Mesendoderm (in vitro differentiated cells): ENCODE results near the gene CTBP1.

Experiments
- DNase-seq: peaks from one replicate; pipeline ENCODE4 v3.0.0; 2013
- H2AK5ac ChIP-seq: 2 replicates; pipeline ENCODE4 v1.6.1; 2013; ENCODE audit warnings: low read length, inconsistent platforms
- H2BK120ac ChIP-seq: 2 replicates; pipeline ENCODE4 v1.6.1; 2013; ENCODE audit warnings: low read depth, mild to moderate bottlenecking, low read length, moderate library complexity, mixed read lengths
- H2BK15ac ChIP-seq: replicated peaks from 2 replicates; pipeline ENCODE4 v1.6.1; 2013; ENCODE audit warnings: low read depth, mild to moderate bottlenecking, moderate library complexity
- H2BK5ac ChIP-seq: 2 replicates; pipeline ENCODE4 v1.6.1; 2013; ENCODE audit warnings: low read length, inconsistent platforms
- H3K18ac ChIP-seq: 2 replicates; pipeline ENCODE4 v1.6.1; 2013; ENCODE audit warnings: mild to moderate bottlenecking, low read length, mixed read lengths
- H3K23ac ChIP-seq: one replicate; pipeline ENCODE4 v1.6.1; 2013; ENCODE audit warnings: low read length
- H3K27ac ChIP-seq: 2 replicates; pipeline ENCODE4 v1.5.1; 2013; ENCODE audit warnings: low read depth, mild to moderate bottlenecking, inconsistent platforms, low read length, moderate library complexity
- H3K27me3 ChIP-seq: 2 replicates; pipeline ENCODE4 v1.6.1; 2013; ENCODE audit warnings: low read length, control low read depth, mild to moderate bottlenecking, inconsistent platforms; ENCODE audit not compliant: insufficient read depth, poor library complexity
- H3K36me3 ChIP-seq: 2 replicates; pipeline ENCODE4 v1.6.1; 2013; ENCODE audit warnings: low read length, inconsistent platforms; ENCODE audit not compliant: control insufficient read depth, insufficient read depth
- H3K4ac ChIP-seq: one replicate; pipeline ENCODE4 v1.6.1; 2013; ENCODE audit warnings: low read depth, mild to moderate bottlenecking, low read length, moderate library complexity
- H3K4me1 ChIP-seq: 2 replicates; pipeline ENCODE4 v1.6.1; 2013; ENCODE audit warnings: low read depth, low read length, inconsistent platforms; ENCODE audit not compliant: control insufficient read depth
- H3K4me2 ChIP-seq: 2 replicates; pipeline ENCODE4 v1.6.1; 2013; ENCODE audit warnings: low read length
- H3K4me3 ChIP-seq: 2 replicates; pipeline ENCODE4 v1.5.1; 2013; ENCODE audit warnings: mild to moderate bottlenecking, low read length
- H3K56ac ChIP-seq: one replicate; pipeline ENCODE4 v1.6.1; 2013; ENCODE audit warnings: low read length
- H3K79me1 ChIP-seq: 2 replicates; pipeline ENCODE4 v1.6.1; 2013; ENCODE audit warnings: low read length, inconsistent platforms
- H3K79me2 ChIP-seq: 2 replicates; pipeline ENCODE4 v1.6.1; 2013; ENCODE audit warnings: mild to moderate bottlenecking, low read length; ENCODE audit not compliant: control insufficient read depth, insufficient read depth
- H3K9ac ChIP-seq: 2 replicates; pipeline ENCODE4 v1.6.1; 2013; ENCODE audit warnings: low read length, inconsistent platforms
- H4K5ac ChIP-seq: one replicate; pipeline ENCODE4 v1.6.1; 2013; ENCODE audit warnings: low read length
- H4K8ac ChIP-seq: one replicate; pipeline ENCODE4 v1.6.1; 2013; ENCODE audit warnings: low read depth, mild to moderate bottlenecking, control low read depth, low read length, moderate library complexity
- WGBS: extraction: QIAGEN DNeasy Blood & Tissue Kit; methylation state at CpG from one replicate; pipeline ENCODE4 v1.1.7; 2013; ENCODE audit warnings: low lambda C conversion rate, missing lambda C conversion rate; ENCODE audit not compliant: insufficient coverage; ENCODE audit errors: extremely low coverage; 5-methylcytosine and 5-hydroxymethylcytosine counted together

Gene CTBP1

DNA sequence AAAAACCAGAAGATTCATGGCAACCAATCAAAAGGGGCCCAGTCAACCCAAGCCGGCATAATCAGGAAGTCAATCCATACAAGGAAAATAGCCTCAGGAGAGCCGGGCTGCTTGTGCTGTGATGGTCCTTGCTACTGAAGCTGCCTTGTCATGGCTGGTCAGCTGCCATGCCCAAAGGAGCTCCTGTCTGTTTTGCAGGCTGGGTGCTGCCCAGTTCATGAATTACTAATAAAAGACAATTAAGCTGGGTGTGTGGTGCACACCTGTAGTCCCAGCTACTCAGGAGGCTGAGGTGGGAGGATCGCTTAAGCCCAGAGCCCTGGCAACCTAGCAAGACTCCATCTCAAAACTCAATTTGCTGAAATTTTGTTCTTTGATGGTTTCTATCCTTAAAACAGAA lies 16.0 kb upstream of the CTBP1 start:
- no peak overlapping the region for H3K18ac ChIP-seq
- no peak overlapping the region for H3K27ac ChIP-seq
- no peaks in the 10 kb centered on the region for H3K36me3 ChIP-seq
- H3K79me1 ChIP-seq, result no peaks in the 10 kb centered on the region
- H4K8ac ChIP-seq, result no peak overlapping the region
- no peak overlapping the region for H2BK15ac ChIP-seq
- H3K4me2 ChIP-seq, result no peak overlapping the region
- H3K27me3 ChIP-seq, result no peaks in the 10 kb centered on the region
- no peak overlapping the region for H3K23ac ChIP-seq
- no peak overlapping the region for H2BK120ac ChIP-seq
- H3K4me1 ChIP-seq, result no peaks in the 10 kb centered on the region
- WGBS, result no CpG with 5 or more reads among the region's 3 CpGs
- H3K79me2 ChIP-seq, result no peaks in the 10 kb centered on the region
- H3K56ac ChIP-seq, result no peak overlapping the region
- H2BK5ac ChIP-seq, result no peak overlapping the region
- H2AK5ac ChIP-seq, result no peak overlapping the region
- H3K4me3 ChIP-seq, result no peak overlapping the region
- no peak overlapping the region for H4K5ac ChIP-seq
- H3K4ac ChIP-seq, result no peak overlapping the region
- no peak overlapping the region for H3K9ac ChIP-seq
- DNase-seq, result no peak

DNA sequence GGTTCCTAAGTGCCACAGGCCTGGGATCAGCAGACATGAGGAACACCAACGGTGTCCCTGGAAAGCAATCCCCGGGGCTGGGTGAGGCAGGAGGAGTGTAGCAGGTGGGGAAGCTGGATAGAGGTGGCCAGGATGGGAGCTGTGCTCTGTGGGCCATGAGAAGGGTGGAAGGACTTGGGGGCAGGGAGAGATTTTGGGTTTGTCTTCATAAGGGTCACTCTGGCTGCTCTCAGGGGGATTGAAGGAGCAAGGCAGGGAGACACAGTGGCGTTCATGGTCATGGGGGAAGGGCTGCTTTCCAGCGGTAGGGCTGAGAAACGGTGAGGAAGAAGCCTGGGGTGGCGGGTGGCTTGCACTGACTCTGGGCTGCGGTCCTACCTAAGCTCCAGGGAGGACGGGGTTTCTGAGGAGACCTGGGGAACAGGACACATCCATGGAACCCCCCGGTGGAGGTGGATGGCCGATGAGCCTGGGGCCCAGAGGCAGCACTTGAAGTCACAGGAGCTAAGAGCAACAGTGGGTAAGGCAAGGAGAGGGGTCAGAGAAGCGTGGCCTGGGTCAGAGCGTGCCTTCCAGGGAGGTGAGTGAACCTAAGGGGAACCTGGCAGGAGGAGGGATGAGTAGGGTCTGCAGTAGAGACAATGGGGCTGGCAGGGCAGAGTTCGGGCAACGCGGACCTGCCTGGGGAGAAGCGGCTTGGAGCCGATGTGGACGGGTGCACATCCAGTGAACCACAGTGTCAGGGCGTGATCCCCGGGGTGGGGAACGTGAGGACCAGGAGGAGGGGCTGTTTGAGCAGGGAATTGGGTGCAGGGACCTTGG lies 12.4 kb upstream of the CTBP1 start:
- Histone ChIP-seq H2BK5ac (no peak overlapping the region), H4K8ac (no peak overlapping the region), H2AK5ac (no peak overlapping the region), H3K4me3 (no peak overlapping the region), H3K23ac (no peak overlapping the region), H3K79me2 (no peaks in the 10 kb centered on the region), H3K79me1 (no peaks in the 10 kb centered on the region), H3K9ac (no peak overlapping the region), H3K27ac (no peak overlapping the region), H3K4me1 (no peaks in the 10 kb centered on the region), H4K5ac (no peak overlapping the region), H3K56ac (no peak overlapping the region), H3K36me3 (no peaks in the 10 kb centered on the region), H2BK15ac (no peak overlapping the region), H3K4ac (no peak overlapping the region), H3K27me3 (no peaks in the 10 kb centered on the region), H2BK120ac (no peak overlapping the region), H3K18ac (no peak overlapping the region), H3K4me2 (no peak overlapping the region)
- WGBS, result no CpG with 5 or more reads among the region's 21 CpGs
- DNase-seq, result no peak

DNA sequence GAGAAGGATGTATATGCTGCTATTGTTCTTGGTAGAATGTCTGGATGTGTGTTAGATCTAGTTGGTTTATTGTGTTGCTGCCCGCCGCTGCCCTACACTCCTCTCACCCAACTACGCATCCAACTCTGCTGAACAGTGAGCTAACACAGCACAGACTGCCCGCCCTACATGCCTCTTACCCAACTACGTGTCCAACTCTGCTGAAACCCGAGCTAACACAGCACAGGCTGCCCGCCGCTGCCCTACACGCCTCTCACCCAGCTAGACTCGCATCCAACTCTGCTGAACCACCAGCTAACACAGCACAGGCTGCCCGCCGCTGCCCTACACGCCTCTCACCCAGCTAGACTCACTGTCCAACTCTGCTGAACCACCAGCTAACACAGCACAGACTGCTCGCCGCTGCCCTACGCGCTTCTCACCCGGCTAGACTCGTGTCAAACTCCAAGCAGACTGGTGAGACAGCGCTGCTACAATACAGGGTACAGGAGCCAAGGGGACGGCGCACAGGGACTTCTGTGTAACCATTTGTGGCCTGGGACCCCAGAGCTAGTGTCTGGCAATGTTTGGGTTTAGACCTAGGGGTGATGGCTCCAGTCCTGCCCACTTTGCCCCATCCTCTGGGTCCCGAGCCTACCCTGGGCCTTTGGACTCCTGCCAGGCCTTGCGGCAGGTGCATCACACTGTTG lies 11.6 kb upstream of the CTBP1 start:
- Histone ChIP-seq H2BK120ac (no peak overlapping the region), H2BK15ac (no peak overlapping the region), H2BK5ac (no peak overlapping the region), H3K36me3 (no peaks in the 10 kb centered on the region), H3K56ac (no peak overlapping the region), H3K4me1 (no peaks in the 10 kb centered on the region), H4K5ac (no peak overlapping the region), H3K27me3 (no peaks in the 10 kb centered on the region), H2AK5ac (no peak overlapping the region), H3K79me2 (no peaks in the 10 kb centered on the region), H3K4ac (no peak overlapping the region), H3K4me3 (no peak overlapping the region), H4K8ac (no peak overlapping the region), H3K4me2 (no peak overlapping the region), H3K23ac (no peak overlapping the region), H3K79me1 (no peaks in the 10 kb centered on the region), H3K18ac (no peak overlapping the region), H3K27ac (no peak overlapping the region), H3K9ac (no peak overlapping the region)
- no CpG with 5 or more reads among the region's 24 CpGs for WGBS
- DNase-seq, result no peak

DNA sequence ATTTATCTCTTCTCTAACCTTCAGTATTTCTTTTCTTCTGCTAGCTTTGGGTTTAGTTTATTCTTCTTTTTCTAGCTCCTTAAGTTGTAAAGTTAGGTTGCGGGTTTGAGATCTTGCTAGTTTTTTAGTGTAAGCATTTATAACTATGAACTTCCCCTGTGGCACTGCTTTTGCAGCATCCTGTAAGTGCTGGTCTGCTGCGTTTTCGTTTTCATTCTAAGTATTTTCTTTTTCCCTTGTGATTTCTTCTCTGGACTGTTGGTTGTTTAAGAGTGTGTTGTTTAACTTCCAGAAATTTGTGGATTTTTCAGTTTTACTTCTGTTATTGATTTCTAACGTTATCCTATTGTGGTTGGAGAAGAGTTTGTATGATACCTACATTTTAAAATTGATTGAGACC lies 11.0 kb upstream of the CTBP1 start:
- H3K23ac ChIP-seq, result no peak overlapping the region
- no peak overlapping the region for H3K56ac ChIP-seq
- H4K8ac ChIP-seq, result no peak overlapping the region
- H3K4me1 ChIP-seq, result no peaks in the 10 kb centered on the region
- no peak overlapping the region for H4K5ac ChIP-seq
- no peaks in the 10 kb centered on the region for H3K36me3 ChIP-seq
- no peak overlapping the region for H3K9ac ChIP-seq
- no CpG with 5 or more reads among the region's 4 CpGs for WGBS
- no peaks in the 10 kb centered on the region for H3K79me1 ChIP-seq
- H2BK5ac ChIP-seq, result no peak overlapping the region
- H3K27ac ChIP-seq, result no peak overlapping the region
- no peak for DNase-seq
- no peaks in the 10 kb centered on the region for H3K27me3 ChIP-seq
- no peaks in the 10 kb centered on the region for H3K79me2 ChIP-seq
- no peak overlapping the region for H3K4me3 ChIP-seq
- no peak overlapping the region for H2BK15ac ChIP-seq
- H3K18ac ChIP-seq, result no peak overlapping the region
- H3K4ac ChIP-seq, result no peak overlapping the region
- no peak overlapping the region for H2BK120ac ChIP-seq
- H2AK5ac ChIP-seq, result no peak overlapping the region
- H3K4me2 ChIP-seq, result no peak overlapping the region

DNA sequence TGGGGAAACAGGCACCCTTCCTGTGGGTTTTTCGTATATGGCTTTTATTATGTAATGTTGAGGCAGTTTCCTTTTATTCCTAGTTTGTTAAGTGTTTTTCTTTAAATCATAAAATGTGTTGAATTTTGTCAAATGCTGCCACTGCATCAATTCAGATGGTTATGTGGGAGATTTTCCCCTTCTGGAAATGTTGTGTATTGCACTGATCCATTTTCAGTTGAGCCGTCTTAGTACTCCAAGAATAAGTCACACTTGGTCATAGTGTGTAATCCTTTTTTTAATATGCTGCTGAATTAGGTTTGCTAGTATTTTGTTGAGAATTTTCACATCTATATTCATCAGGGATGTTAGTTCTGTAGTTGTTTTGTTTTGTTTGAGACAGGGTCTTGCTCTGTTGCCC lies 9.5 kb upstream of the CTBP1 start:
- no peak for DNase-seq
- Histone ChIP-seq H3K23ac (no peak overlapping the region), H3K4me2 (no peak overlapping the region), H3K4me3 (no peak overlapping the region), H3K18ac (no peak overlapping the region), H3K27ac (no peak overlapping the region), H3K79me1 (no peaks in the 10 kb centered on the region), H3K9ac (no peak overlapping the region), H2BK120ac (no peak overlapping the region), H2BK15ac (no peak overlapping the region), H3K4ac (no peak overlapping the region), H2AK5ac (no peak overlapping the region), H2BK5ac (no peak overlapping the region), H3K56ac (no peak overlapping the region), H3K36me3 (no peaks in the 10 kb centered on the region), H3K27me3 (no peaks in the 10 kb centered on the region), H4K5ac (no peak overlapping the region), H3K79me2 (no peaks in the 10 kb centered on the region), H4K8ac (no peak overlapping the region), H3K4me1 (no peaks in the 10 kb centered on the region)
- no CpG with 5 or more reads among the region's 2 CpGs for WGBS
